K562 (cell line): ENCODE data around the gene SCAP. TPM values are rescaled to one million over a fixed set of nuclear protein-coding genes. Genes with fewer than 3 reads are reported as not detected.
A peak's percentile ranks its signal among the peaks of the same experiment; 100 is the strongest.

Experiments
- CBX2 ChIP-seq: fragments of 200-600 bp; sonication (generic); IDR thresholded peaks from one replicate; pipeline ENCODE4 v1.6.1; 2012; ENCODE audit warnings: mild to moderate bottlenecking, low read length, inconsistent platforms; ENCODE audit not compliant: insufficient read depth, poor library complexity, severe bottlenecking
- CCNT2 ChIP-seq: IDR thresholded peaks from 2 replicates; pipeline ENCODE4 v1.6.1; 2011; ENCODE audit warnings: borderline replicate concordance, low read depth, mild to moderate bottlenecking, moderate library complexity, mixed read lengths, low read length; ENCODE audit not compliant: insufficient read length; ENCODE audit errors: extremely low read depth
- EP400 ChIP-seq: fragments of 450-650 bp; IDR thresholded peaks from 2 replicates; pipeline ENCODE4 v1.6.1; 2017; ENCODE audit warnings: antibody characterized with exemption, mild to moderate bottlenecking, moderate library complexity
- HDGF ChIP-seq: fragments of 450-650 bp; IDR thresholded peaks from 2 replicates; pipeline ENCODE4 v1.6.1; 2016
- HOMEZ ChIP-seq: fragments of 250-450 bp; sonication (Bioruptor Pico); IDR thresholded peaks from 2 replicates; pipeline ENCODE4 v1.4.0; 2020; ENCODE audit warnings: mild to moderate bottlenecking, moderate library complexity
- LCOR ChIP-seq: sonication (generic); formaldehyde crosslinking; IDR thresholded peaks from 2 replicates; pipeline ENCODE4 v1.8.0; 2022; ENCODE audit warnings: mild to moderate bottlenecking, missing genetic modification reagents
- MCM3 ChIP-seq: fragments of 450-650 bp; IDR thresholded peaks from 2 replicates; pipeline ENCODE4 v1.6.1; 2016
- MXI1 ChIP-seq: IDR thresholded peaks from 2 replicates; pipeline ENCODE4 v1.6.1; 2011; ENCODE audit warnings: low read depth, mild to moderate bottlenecking, improper control_type of control experiment, low read length
- NFRKB ChIP-seq: fragments of 450-650 bp; IDR thresholded peaks from 2 replicates; pipeline ENCODE4 v1.6.1; 2016; ENCODE audit warnings: low read depth
- NFXL1 ChIP-seq: fragments of 450-650 bp; formaldehyde crosslinking; IDR thresholded peaks from 2 replicates; pipeline ENCODE4 v1.4.0; 2021; ENCODE audit warnings: mild to moderate bottlenecking
- PRMT5 ChIP-seq: sonication (generic); formaldehyde crosslinking; IDR thresholded peaks from 2 replicates; pipeline ENCODE4 v1.5.0; 2020; ENCODE audit warnings: missing genetic modification reagents
- RBM15 ChIP-seq: fragments of 200-400 bp; formaldehyde crosslinking; IDR thresholded peaks from 2 replicates; pipeline ENCODE4 v1.6.1; 2018; ENCODE audit warnings: mild to moderate bottlenecking, low read length, moderate library complexity; ENCODE audit not compliant: insufficient read depth
- SPI1 ChIP-seq: IDR thresholded peaks from 2 replicates; pipeline ENCODE4 v1.6.1; 2011; ENCODE audit warnings: low read depth, low read length, control low read depth, borderline replicate concordance
- TAF15 ChIP-seq: fragments of 200-400 bp; formaldehyde crosslinking; IDR thresholded peaks from 2 replicates; pipeline ENCODE4 v1.6.1; 2017; ENCODE audit warnings: mild to moderate bottlenecking, low read depth, low read length, moderate library complexity
- TBP ChIP-seq: optimal IDR thresholded peaks from 2 replicates; pipeline ENCODE3; 2011; ENCODE audit warnings: low read depth, low read length, improper control_type of control experiment
- XRCC5 ChIP-seq: fragments of 200-400 bp; formaldehyde crosslinking; IDR thresholded peaks from 2 replicates; pipeline ENCODE4 v1.6.1; 2017; ENCODE audit warnings: low read depth, mild to moderate bottlenecking, low read length
- ZNF316 ChIP-seq: fragments of 450-650 bp; IDR thresholded peaks from 2 replicates; pipeline ENCODE4 v1.6.1; 2016
- ZNF589 ChIP-seq: fragments of 200-800 bp; sonication (Bioruptor generic); IDR thresholded peaks from 2 replicates; pipeline ENCODE4 v1.6.1; 2016; ENCODE audit warnings: low read depth, missing genetic modification characterization, missing compliant biosample characterization
- polyA plus RNA-seq, 8 experiments: library from polyadenylated mRNA; depleted of rRNA in 4 of 8; stranded (reverse) in 5 of 8; unstranded in 3 of 8; fragments of >200 nt; fragmentation: Nextera tagmentation in 2 of 8; fragmentation: Illumina TruSeq in 1 of 8; extraction: Ambion mirVana in 2 of 8; extraction: Trizol in 1 of 8; gene quantifications; 2 replicates each; pipeline versions ENCODE4 v1.2.1 to v1.2.3, GENCODE V29; 2011 to 2014; ENCODE audit warnings: inconsistent platforms in 1 of 8, missing spikeins in 1 of 8
- total RNA-seq, 7 experiments: library from RNA; depleted of rRNA in 6 of 7; stranded (reverse); fragments of >200 nt in 6 of 7; fragmentation: Illumina TruSeq in 2 of 7; extraction: Trizol in 2 of 7; gene quantifications; 2 replicates each; pipeline versions ENCODE4 v1.2.1 to v1.2.3, GENCODE V29; 2011 to 2021; ENCODE audit warnings: low replicate concordance in 1 of 7
- TF ChIP-seq, protein P1 (sequence below), 2 experiments: fragments of 200-800 bp in 1 of 2; sonication (Bioruptor generic) in 1 of 2; sonication (generic) in 1 of 2; formaldehyde crosslinking in 1 of 2; IDR thresholded peaks in 1 of 2; conservative IDR thresholded peaks in 1 of 2; 2 replicates each; pipeline versions ENCODE4 v1.5.0 to v1.6.1; 2016 to 2020; ENCODE audit warnings: missing compliant biosample characterization in 1 of 2, missing genetic modification characterization in 1 of 2, missing genetic modification reagents in 1 of 2
- TF ChIP-seq, protein P2 (sequence below): fragments of 150-350 bp; conservative IDR thresholded peaks from 2 replicates; pipeline ENCODE4 v1.6.1; 2014; ENCODE audit warnings: low read length
- TF ChIP-seq, protein P3 (sequence below), 3 experiments: fragments of 200-800 bp in 1 of 3; sonication (Bioruptor generic) in 1 of 3; sonication (generic) in 1 of 3; formaldehyde crosslinking in 1 of 3; IDR thresholded peaks; 2 replicates each; pipeline versions ENCODE4 v1.6.1 to v1.8.0; 2016 to 2022; ENCODE audit warnings: mild to moderate bottlenecking in 2 of 3, missing compliant biosample characterization in 2 of 3, missing genetic modification characterization in 2 of 3, missing genetic modification reagents in 1 of 3

SCAP gene
- total and polyA plus RNA-seq, 9 of the 15 experiments (the other 6 are each of a cell fraction or from before 2014, with no cell fraction given), result 2.6 to 104 (median 37.8) TPM

- TF ChIP-seq ZNF316, result peak; percentile 65; the same call in 1 of the 2 replicates
- peak; percentile 32; the same call in 1 of the 2 replicates for TF ChIP-seq HDGF
- TF ChIP-seq, protein P1, sequence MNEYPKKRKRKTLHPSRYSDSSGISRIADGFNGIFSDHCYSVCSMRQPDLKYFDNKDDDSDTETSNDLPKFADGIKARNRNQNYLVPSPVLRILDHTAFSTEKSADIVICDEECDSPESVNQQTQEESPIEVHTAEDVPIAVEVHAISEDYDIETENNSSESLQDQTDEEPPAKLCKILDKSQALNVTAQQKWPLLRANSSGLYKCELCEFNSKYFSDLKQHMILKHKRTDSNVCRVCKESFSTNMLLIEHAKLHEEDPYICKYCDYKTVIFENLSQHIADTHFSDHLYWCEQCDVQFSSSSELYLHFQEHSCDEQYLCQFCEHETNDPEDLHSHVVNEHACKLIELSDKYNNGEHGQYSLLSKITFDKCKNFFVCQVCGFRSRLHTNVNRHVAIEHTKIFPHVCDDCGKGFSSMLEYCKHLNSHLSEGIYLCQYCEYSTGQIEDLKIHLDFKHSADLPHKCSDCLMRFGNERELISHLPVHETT (CRISPR knock-in tag; conservative IDR thresholded peaks at IDR 0.05 in 1 of 2, IDR thresholded peaks at IDR 0.05 in 1 of 2), result 0 out of 4 replicates have a peak, but pooled peaks of 1 of the 2 experiments have one; percentile 20
- TF ChIP-seq EP400, result no peak
- TF ChIP-seq CBX2, result no peak
- peak; percentile 97 for TF ChIP-seq SPI1
- no peak for TF ChIP-seq HOMEZ (CRISPR knock-in tag)
- no peak for TF ChIP-seq NFXL1 (CRISPR knock-in tag)
- no peak for TF ChIP-seq ZNF589 (CRISPR knock-in tag)
- no peak for TF ChIP-seq TAF15
- TF ChIP-seq, protein P2, sequence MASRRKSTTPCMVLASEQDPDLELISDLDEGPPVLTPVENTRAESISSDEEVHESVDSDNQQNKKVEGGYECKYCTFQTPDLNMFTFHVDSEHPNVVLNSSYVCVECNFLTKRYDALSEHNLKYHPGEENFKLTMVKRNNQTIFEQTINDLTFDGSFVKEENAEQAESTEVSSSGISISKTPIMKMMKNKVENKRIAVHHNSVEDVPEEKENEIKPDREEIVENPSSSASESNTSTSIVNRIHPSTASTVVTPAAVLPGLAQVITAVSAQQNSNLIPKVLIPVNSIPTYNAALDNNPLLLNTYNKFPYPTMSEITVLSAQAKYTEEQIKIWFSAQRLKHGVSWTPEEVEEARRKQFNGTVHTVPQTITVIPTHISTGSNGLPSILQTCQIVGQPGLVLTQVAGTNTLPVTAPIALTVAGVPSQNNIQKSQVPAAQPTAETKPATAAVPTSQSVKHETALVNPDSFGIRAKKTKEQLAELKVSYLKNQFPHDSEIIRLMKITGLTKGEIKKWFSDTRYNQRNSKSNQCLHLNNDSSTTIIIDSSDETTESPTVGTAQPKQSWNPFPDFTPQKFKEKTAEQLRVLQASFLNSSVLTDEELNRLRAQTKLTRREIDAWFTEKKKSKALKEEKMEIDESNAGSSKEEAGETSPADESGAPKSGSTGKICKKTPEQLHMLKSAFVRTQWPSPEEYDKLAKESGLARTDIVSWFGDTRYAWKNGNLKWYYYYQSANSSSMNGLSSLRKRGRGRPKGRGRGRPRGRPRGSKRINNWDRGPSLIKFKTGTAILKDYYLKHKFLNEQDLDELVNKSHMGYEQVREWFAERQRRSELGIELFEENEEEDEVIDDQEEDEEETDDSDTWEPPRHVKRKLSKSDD, result no peak
- 0 out of 2 replicates have a peak, but pooled peaks have one; percentile 54 for TF ChIP-seq NFRKB
- TF ChIP-seq MCM3, result no peak
- TF ChIP-seq CCNT2, result peak; percentile 15
- peak; percentile 47 for TF ChIP-seq TBP
- TF ChIP-seq PRMT5, result no peak
- peak; percentile 39; the same call in 1 of the 2 replicates for TF ChIP-seq LCOR (CRISPR knock-in tag)
- no peak for TF ChIP-seq XRCC5
- TF ChIP-seq RBM15, result no peak
- TF ChIP-seq, protein P3, sequence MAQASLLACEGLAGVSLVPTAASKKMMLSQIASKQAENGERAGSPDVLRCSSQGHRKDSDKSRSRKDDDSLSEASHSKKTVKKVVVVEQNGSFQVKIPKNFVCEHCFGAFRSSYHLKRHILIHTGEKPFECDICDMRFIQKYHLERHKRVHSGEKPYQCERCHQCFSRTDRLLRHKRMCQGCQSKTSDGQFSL (CRISPR knock-in tag; IDR thresholded peaks at IDR 0.05), result no peak
- TF ChIP-seq, protein P3 (tag; IDR thresholded peaks at IDR 0.05), result no peak
- TF ChIP-seq MXI1, result peak; percentile 65; the same call in 1 of the 2 replicates
Measured at GRCh38 chr3:47381317-47382157, 94.2 kb downstream of the SCAP start (continued).
